Heart left ventricle (tissue), 13 donors: ENCODE results near the gene SNX5.

Experiments
- CTCF ChIP-seq, 12 donors: fragments of 200-600 bp; sonication (generic) in 4 of 12; IDR thresholded peaks; one replicate each; pipeline versions ENCODE4 v1.5.0 to v1.8.0; 2018 to 2022; ENCODE audit warnings: antibody characterized with exemption in 12 of 12, mild to moderate bottlenecking in 5 of 12
- POLR2A ChIP-seq, 2 donors: fragments of 450-650 bp; IDR thresholded peaks; one replicate each; pipeline ENCODE4 v1.6.1; 2017; ENCODE audit warnings: antibody characterized with exemption in 2 of 2, mild to moderate bottlenecking in 2 of 2, moderate library complexity in 2 of 2
- donor health status: ischemic (EF 13 %, LVEDD 7.1; RV severe dilation, severe dysfunction).
- donor health status: DM: no; HTN: yes; CAD: no.
- donor health status: DM: no; HTN: no; CAD: no.
- donor health status: ischemic (EF 25% LVEDD 6.9; RV normal size, moderate dysfunction).
- donor health status: ischemic (EF 25% LVEDD 5.7; RV mildly dilated, moderate dysfunction).
- donor health status: ischemic (EF 35%, LVEDD 5.7; RV mildly dilated, moderate dysfunction).
- donor health status: nonischemic (EF 11% LVEDD 7.7; RV severe dilation, severe dysfunction).
- donor health status: DM: yes; HTN: yes; CAD: no.
- donor health status: PGD.
- donor health status: ischemic (EF 29% LVEDD 5.4; RV normal size, mild dysfunction).
- donor health status: nonischemic (EF 23%, LVEDD 6.1; RV moderate dilation, normal function).

GRCh38 chr20:17995967-17996819, 27.6 kb upstream of the SNX5 start:
- TF ChIP-seq CTCF (IDR thresholded peaks at IDR 0.05) (peak; percentile 94 to 98 (median 96)), POLR2A (IDR thresholded peaks at IDR 0.05) (no peak)
